Measurements from ENCODE around the gene UBE2E2.

DNA sequence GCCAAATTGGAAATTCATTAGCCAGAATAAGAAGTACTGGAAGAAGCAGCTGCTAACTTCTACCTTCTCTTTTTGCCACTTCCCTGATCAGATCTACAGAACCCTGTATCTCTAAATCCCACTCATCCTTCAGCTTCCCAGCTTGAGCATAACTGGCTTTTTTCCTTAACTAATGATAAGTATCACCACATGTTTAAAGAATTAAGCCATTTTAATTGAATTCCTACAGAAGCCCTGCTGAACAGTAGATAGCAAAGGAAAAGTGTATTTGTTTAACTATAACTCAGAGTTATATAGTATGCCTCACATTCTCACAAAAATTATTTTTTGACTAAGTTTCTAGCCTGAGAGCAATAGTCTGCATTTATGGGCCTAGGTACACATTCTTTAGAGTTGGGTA lies 262.4 kb downstream of the UBE2E2 start:
- TF ChIP-seq, protein P1, sequence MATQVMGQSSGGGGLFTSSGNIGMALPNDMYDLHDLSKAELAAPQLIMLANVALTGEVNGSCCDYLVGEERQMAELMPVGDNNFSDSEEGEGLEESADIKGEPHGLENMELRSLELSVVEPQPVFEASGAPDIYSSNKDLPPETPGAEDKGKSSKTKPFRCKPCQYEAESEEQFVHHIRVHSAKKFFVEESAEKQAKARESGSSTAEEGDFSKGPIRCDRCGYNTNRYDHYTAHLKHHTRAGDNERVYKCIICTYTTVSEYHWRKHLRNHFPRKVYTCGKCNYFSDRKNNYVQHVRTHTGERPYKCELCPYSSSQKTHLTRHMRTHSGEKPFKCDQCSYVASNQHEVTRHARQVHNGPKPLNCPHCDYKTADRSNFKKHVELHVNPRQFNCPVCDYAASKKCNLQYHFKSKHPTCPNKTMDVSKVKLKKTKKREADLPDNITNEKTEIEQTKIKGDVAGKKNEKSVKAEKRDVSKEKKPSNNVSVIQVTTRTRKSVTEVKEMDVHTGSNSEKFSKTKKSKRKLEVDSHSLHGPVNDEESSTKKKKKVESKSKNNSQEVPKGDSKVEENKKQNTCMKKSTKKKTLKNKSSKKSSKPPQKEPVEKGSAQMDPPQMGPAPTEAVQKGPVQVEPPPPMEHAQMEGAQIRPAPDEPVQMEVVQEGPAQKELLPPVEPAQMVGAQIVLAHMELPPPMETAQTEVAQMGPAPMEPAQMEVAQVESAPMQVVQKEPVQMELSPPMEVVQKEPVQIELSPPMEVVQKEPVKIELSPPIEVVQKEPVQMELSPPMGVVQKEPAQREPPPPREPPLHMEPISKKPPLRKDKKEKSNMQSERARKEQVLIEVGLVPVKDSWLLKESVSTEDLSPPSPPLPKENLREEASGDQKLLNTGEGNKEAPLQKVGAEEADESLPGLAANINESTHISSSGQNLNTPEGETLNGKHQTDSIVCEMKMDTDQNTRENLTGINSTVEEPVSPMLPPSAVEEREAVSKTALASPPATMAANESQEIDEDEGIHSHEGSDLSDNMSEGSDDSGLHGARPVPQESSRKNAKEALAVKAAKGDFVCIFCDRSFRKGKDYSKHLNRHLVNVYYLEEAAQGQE (IDR thresholded peaks at IDR 0.05; ENCODE audit: low read depth): no peak
- TF ChIP-seq YY1 (IDR thresholded peaks at IDR 0.05; ENCODE audit: low read depth) (no peak), EP300 (IDR thresholded peaks at IDR 0.05; ENCODE audit: borderline replicate concordance) (no peak), CREB1 (IDR thresholded peaks at IDR 0.05; ENCODE audit: low read depth) (no peak), CEBPB (IDR thresholded peaks at IDR 0.05) (no peak)
- TF ChIP-seq, protein P2, sequence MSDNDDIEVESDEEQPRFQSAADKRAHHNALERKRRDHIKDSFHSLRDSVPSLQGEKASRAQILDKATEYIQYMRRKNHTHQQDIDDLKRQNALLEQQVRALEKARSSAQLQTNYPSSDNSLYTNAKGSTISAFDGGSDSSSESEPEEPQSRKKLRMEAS (IDR thresholded peaks at IDR 0.05): no peak

Measured in Ishikawa (cell line).